CD4-positive, alpha-beta T cell treated with Interleukin-15 for 1 hour (primary cell): Measurements from ENCODE around the gene CCHCR1.

Source experiments
- DNase-seq: peaks from one replicate; pipeline ENCODE4 v3.0.0-alpha.2; 2020

The CCHCR1 gene

DNA sequence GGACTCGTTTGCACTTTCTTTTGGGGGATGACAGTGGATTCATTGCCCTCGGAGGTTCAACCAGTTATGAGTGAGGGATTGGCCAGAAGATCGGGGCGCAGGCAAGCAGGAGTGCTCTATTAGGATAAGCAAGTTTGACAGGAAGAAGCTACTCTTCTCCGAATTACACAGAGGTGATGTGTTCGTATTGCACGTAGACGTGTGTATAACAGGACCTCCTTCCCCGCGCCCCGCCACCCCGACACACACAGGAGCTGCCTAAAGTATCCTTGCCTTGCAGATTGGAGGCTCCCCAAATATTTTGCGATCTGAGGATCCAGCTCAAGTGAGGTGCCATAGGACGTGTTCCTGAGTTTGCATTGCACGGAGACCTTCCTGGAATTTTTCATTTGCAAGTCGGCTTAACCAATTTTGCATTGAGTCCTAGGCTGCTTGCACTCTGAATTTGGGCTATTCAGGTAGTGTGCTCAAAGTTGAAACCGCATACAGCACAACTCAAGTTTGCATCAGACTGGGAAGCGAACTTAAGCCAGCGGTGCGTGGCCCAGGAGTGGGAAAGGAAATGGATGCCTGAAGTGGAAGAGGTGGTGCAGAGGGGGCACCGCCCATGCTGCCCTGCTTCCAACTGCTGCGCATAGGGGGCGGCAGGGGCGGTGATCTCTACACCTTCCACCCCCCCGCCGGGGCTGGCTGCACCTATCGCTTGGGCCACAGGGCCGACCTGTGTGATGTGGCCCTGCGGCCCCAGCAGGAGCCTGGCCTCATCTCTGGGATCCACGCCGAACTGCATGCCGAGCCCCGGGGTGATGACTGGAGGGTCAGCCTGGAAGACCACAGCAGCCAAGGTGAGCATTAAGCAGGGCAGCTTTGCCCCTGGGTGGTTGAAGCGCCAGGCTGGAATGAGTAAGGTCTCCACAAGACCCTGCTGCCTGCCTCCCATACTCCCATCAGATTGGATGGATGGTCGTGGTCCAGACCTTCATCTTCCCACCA lies 1.6 kb upstream of the CCHCR1 start:
- DNase-seq, result no peak

DNA sequence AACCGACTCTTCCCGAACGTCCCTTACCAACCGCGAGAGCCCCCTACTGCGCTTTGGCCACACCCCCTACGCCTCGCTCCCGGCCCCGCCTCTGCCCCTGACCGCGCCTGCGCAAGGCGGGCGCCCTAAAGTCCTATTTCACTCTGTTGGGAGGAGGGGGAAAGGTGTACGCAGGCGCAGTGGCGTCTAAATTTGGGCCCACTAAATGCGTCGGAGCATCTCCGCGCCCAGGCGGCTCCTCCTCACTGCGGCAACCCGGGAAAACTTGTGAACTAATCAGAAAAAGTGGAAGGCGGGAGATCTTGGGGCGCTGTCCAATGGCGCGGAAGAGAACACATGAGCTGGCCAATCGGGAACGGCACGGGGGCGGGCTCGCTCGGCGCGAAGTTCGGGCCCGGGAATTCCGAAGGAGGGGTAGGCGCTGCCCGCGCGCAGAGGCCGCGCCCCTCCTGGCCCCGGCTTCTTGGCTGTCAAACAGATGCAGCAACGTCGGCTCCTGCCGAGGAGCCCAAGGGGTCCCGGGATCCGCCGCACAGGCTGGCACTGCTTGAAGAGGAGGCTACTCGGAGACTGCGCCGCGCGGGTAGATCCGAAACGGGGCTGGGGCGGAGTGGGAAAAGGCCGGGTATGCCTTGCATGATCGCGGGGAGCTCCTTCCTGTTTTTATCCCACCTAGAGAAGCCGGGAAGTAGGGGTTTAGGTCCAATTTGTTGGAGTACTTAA lies 699 bp upstream of the CCHCR1 start, which contains the start of gene TCF19:
TSS of gene TCF19 (plus strand) at position 450 of the 723 bp plus-strand sequence. CDS start 881 bp downstream, outside the sequence.
- peak; percentile 99 for DNase-seq

DNA sequence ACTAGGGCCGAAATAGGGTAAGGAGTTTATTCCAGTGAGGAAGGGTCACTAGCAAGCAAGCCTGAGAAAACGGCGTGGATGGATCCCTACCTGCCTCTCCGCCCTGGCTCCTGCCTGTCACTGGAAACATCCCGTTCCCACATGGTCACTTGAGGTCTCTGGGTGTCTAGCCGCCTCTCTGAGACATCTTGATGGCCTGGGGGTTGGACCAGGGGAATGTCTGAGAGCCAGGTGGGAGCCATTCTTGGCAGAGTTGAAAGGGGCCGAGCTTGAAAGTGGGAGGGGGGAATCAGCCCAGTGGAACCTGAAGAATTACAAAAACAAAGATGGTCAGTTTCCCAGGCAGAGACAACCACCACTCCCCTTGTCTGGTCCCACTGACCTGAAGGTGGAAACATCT lies 961 bp downstream of the CCHCR1 start:
- DNase-seq, result no peak

DNA sequence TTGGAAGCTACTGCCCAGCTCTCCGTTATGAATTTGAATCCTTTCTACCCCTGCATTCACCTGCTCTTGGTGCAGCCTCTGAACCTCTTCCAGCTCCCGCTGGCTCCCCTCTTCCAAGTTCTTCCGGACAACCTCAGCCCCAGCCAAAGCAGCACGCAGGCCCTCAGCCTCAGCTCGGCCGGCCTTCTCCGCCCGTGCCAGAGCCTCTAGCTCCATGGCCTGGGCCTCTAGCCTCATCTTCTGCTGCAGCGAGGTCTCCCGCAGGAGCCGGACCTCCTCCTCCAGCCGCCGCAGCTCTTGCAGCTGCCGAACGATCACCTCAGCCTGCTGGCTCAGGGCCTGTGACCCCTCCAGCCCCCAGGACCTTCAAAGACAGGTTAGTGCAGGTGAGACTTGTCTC lies 3.2 kb downstream of the CCHCR1 start:
- DNase-seq, result no peak

DNA sequence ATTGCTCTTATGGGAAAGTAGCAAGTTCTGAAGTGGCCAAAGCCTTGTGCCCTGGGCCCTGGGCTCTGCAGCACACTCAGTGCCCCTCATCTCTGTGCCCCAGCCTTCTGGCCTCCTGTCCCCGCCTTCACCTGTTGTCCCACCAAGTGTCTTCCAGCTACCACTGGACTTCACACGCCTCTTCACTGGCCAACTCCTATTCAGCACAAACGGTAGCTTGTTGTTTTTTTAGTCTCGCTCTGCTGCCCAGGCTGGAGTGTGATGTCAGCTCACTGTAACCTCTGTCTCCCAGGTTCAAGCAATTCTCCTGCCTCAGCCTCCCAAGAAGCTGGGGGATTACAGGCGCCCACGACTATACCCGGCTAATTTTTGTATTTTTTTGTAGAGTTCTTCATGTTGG lies 4.8 kb downstream of the CCHCR1 start:
- DNase-seq, result no peak

DNA sequence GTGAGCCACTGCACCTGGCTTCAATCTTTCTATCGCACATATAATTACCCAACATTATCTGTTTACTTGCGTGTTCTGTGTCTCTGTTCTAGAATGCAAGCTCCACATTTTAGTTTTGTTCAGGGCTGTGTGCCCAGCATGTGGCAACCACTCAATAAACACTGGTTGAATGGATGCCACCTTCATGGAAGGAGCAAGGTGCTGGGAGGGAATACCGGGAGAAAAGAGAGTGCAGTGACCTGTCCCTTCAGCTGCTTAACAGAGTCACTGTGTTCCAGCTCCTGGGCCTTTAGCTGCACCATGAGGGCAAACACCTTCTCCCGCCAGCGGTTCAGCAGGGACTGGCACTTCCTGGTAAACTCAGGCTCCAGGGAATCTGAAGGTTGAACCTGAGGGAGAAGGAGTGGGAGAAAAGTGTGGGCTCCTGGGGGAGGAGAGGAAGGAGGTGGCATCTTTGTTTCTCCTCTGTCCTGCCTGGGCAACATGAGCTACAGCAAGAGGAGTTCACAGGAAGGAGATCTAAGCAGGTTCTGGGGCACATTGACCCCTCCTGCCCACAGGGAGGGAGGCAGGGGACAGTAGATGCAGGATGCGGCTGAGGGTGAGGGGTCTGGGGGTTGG lies 7.7 kb downstream of the CCHCR1 start:
- DNase-seq, result no peak

DNA sequence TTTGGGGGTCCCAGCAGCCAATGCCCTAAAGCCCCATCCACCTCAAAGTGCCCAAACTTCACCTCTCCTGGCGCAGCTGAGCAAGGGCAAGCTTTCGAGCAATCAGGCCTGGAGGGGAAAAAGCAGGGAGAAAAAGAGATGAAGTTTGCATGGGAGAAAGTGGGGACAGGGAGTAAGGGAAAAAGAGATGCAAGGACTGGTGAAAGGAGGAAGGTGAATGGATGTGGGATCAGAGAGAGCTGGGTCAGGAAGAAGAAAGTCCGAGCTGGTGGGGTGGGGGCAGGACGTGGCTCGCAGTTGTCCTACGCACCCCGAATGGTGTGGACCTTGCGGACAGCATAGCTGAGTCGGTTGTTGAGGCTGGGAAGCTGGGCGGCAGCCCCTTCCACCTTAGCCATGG lies 12.2 kb downstream of the CCHCR1 start:
- DNase-seq, result no peak

DNA sequence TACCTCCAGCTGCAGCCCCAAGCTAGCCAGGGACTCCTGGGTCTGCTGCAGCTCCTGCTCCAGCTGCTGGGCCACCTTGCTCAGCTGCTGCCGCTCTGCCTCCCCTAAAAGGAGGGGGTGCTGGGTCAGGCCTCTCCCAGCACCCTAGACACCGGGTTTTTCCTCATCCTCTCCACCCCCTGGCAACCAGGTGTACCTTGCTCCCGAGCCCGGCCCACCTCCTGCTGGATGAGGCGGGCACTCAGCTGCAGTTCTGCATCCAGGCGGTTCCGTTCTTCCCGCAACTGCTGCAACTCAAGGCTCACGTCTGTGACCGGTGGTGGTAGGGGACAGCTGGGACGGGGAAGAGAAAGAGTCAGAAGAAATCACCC lies 12.6 kb downstream of the CCHCR1 start:
- no peak for DNase-seq

DNA sequence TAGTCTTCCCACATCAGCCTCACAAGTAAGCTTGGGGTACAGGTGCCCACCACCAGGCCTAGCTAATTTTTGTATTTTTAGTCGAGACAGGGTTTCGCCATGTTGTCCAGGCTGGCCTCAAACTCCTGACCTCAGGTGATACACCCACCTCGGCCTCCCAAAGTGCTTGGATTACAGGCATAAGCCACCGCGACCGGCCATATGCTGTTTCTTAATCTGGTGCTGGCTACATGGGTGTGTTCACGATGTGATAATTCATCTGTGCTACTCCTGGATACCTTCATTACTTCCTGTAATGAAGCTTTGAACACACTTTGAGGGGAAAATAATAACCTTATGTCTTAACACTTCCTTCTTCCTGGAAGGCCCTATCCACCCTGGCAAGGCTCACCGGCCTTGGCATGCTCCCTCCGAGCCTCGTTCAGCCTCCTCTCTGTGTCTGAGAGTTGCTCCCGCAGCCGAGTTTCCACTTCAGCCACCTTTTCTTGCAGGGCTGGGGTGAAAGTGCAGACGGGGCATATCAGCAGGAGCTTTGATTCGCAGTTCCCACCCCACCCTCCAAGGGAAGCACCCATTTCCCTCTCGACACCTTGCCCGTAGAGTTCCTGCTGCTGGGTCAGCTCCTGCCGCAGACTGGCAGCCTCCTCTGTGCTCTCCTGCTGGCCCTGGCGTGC lies 13.2 kb downstream of the CCHCR1 start:
- DNase-seq, result no peak

DNA sequence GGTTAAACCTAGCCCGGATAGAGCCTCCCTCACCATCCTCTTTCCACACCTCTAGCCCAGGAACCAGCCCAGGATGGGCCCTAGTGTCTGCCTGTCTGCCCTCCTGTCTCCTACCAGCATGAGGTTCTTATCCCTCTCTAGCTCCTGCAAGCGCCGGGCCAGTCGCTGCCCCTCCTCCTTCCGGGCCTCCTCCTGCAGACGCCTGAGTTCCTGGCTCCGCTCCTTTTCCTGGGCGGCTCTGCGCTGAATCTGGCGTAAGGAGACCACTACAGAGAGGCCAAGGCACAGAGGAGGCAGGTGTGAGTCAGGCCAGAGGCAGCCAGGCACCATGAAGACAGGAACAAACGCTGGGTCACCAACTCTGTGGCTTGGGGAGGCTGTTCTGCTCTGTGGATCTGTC lies 14.5 kb downstream of the CCHCR1 start:
- DNase-seq, result no peak

DNA sequence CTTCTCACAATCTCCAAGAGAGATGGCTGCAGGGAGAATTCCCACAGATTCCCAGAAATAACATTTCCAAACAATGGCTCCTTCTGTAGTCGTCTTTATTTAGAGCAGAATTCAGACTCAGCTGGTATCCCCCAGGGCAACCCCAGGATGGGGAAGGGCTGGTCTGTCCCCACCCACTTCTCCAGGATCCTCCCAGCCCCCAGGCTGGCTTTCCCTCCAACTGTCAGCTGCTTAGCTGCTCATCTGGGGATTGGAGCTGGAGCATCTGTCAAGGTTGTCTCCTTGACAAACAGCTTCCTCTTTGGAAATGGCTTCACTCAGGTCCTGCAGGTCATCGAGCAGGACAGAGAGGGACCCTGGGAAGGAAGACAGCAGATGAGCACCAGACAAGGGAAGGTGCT lies 15.2 kb downstream of the CCHCR1 start:
- no peak for DNase-seq

DNA sequence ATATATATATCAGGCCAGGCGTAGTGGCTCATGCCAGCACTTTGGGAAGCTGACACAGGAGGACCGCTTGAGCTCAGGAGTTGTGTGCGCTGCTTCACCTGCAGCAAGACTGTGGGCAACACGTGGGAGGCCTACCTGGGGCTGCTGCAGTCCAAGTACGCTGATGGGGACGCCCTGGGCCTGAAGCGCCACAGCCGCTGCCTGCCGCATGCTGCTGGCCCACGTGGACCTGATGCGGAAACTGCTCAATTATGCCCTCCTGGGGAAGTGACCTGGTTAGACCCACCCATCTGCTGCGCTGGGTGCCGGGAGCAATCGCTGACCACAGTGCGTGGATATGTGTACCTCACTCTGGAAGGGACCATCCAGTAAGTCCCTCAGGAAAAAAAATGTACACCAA lies 17.0 kb downstream of the CCHCR1 start:
- no peak for DNase-seq

DNA sequence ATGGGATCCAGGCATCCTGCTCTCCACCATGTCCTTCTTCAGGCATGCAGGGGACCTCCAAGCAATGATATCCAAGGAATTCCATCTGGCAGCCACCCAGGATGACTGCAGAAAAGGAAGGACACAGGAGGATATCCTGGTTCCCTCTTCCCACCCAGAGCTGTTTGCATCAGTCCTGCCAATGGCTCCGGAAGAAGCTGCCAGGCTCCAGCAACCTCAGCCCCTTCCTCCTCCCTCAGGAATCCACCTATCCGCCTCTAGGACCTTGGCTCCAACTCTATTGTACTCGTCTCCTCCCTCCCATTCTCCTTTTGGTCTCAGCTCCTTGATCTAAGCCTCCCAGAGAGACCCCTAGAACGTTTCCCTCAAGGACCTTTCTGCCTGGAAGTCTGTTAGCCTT lies 18.0 kb downstream of the CCHCR1 start:
- no peak for DNase-seq

DNA sequence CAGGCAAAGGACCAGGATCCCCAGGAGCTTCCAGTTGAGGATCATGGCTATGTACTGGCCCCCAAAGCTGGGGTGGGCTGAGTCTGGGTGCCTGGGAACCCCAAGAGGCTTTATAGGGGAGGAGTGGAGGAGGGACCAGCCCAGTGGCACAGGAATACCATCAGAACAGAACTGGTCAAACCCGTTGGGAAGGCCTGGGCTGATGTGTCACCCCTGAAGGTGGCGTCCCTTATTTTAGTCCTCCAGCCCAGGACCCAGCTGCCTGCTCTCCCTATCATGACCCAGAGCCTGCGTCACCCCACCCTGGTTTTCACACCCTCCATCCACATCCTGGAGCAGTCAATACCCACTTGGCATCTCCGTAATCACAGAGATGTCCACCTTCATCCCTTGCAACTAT lies 18.6 kb downstream of the CCHCR1 start, which contains the start of gene PSORS1C2:
TSS of gene PSORS1C2 (minus strand) at position 85 of the 400 bp plus-strand sequence. CDS start at position 45, 40 bp downstream.
- DNase-seq, result no peak

DNA sequence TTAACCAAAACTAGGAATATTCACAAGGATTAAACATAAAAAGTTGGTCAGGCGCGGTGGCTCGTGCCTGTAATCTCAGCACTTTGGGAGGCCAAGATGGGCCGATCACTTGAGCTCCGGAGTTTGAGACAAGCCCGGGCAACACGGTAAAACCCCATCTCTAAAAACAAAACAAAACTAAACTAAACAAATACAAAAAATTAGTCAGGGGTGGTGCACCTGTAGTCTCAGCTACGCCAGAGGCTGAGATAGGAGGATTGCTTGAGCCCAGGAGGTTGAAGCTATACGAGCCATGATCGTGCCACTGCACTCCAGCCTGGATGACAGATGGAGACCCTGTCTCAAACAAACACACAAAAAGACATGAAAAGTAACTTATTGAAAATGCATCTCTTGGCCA lies 21.9 kb downstream of the CCHCR1 start:
- DNase-seq, result no peak

DNA sequence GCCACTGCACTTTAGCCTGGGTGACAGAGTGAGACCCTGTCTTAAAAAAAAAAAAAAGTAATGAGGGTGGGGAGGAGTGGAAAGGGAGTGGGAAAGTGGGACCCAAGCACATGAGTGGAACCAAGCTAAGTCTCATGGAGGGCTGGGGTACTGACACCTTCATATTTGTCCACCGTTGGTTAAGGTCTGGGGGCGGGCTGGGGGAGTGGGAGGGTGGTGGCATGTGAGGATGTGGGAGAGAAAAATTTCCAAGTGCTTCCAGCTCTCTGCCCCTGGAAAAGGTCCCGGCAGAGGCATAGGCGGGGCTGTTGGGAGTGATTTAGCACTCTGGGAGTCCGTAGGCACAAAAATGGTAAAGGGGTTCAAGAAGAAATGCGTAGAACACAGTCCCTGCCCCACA lies 24.8 kb downstream of the CCHCR1 start:
- DNase-seq, result no peak

DNA sequence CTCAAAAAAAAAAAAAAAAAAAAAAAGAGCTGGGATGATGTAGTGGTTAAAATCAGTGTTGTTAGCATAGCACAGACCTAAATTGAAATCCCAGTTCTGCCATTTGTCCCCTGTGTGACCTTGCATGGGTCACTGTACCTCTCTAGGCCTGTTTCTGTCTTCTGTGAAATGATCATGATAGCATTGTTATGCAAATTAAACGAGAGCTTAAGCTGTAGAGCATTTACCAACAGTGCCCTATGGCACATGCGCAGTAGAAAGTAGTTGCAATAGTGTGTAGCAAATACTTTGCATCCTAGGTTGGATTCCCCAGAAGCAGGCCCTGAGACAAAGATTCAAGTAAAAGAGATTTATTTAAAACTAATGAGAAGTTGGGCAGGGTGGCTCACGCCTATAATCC lies 26.0 kb downstream of the CCHCR1 start:
- no peak for DNase-seq

DNA sequence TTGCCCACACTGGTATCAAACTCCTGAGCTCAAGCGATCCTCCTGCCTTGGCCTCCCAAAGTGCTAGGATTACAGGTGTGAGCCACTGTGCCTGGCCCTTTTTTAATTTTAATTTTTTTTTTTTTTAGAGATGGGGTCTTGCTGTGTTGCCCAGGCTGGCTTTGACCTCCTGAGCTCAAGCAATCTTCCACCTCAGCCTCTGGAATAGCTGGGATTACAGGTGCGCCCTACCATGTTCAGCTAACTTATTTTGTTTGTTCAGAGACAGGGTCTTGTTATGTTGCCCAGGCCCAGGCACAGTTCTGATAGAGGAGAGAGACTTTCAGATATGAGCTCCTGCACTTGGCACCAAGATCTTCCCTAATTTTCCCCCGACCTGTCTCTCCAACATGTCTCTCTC lies 26.9 kb downstream of the CCHCR1 start:
- DNase-seq, result no peak

DNA sequence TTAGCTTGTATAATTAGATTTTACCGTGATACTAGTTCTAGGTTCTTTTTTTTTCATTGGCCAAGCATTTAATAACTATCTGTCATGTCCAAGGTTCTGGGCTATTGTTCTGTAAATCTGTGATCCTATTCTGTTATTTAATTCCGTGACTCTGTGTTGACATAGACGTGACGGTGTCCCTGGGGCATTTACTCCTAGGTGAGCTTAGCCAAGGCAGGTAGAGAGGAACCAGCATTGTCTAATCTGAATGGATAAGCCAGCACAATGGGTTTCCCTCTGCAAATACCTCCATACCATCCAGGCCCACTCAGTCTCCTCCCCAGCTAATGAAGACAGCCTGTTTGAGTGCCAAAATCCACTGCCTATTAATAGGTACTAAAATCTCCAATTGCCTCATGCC lies 28.5 kb downstream of the CCHCR1 start:
- no peak for DNase-seq

DNA sequence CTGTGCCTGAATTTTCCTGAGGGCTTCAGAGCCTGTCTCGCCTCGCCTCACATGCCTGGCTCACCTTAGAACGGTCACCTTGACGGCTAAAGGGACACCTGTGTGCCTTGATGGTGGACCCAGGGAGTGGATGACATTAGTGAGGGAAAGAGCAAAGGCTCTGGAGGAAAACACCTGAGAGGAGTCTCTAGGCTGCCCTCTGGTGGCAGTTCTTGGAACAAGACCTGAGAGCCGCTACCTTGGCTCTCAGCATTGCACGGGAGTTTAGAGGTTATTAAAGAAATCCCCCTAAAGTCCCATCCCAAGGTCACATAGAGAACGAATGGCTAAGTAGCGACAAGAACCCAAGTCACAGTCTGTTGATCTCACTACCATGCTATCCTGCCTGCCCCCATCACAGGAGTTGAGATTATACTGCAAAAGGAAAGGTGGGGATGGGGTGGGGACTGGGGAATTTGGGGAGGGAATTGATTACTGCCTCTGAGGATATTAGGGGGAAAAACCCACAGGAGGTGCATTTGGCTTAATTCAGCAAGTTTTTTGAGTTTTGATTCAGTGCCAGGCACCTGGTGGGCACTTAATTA lies 29.4 kb downstream of the CCHCR1 start:
- peak; percentile 61 for DNase-seq

DNA sequence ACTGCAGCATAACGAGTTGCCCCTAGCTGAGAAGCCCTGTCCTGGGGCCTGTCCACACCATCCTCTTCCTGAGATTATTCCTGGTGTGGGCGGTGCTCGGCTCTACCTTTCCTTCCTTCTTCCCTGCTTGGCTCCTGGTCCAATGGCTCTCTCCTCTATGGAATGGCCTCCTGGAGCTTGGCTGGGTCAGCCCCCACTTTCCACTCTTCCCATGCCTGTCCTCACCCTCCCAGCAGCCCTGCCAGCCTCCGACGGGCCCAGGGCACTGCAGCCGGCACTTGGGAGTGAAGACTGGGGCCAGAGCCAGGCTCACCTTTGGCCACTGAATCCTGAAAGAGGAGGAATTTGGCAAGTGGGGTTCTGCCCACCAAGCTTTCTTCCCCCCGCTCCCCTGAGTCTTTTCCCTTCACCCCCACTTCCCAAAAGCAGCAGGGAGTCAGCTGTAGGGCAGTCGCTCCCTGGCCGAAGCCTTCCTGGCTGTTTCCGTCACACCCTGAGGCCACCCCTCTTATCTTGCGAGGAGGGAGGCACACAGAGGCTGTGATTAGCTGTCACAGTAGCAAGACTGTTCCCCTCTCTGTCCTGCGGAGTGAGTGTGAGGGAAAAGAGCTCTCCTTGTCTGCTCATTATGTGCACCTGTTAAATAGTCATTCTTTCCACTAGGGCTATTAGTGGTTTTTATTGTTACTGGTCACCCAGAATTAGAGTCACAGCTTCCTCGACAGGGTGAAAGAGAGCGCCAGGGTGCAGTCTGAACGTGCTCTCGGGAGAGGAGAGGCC lies 31.0 kb downstream of the CCHCR1 start:
- no peak for DNase-seq
